ENCODE measurements around the gene MAGIX. TPM values are rescaled to one million over a fixed set of nuclear protein-coding genes. Genes with fewer than 3 reads are reported as not detected.

Gene MAGIX
- total RNA-seq, 1 experiment from 2014 or later: 1.2 TPM

- no peak for TF ChIP-seq PRDM15 (CRISPR knock-in tag; IDR thresholded peaks at IDR 0.05)
- no peak for TF ChIP-seq ZNF121 (CRISPR knock-in tag; IDR thresholded peaks at IDR 0.05)
- TF ChIP-seq GTF2I (CRISPR knock-in tag; conservative IDR thresholded peaks at IDR 0.05): no peak
- TF ChIP-seq NFE2L1 (CRISPR knock-in tag; IDR thresholded peaks at IDR 0.05): no peak
- TF ChIP-seq HMGXB4 (CRISPR knock-in tag; IDR thresholded peaks at IDR 0.05): no peak
- TF ChIP-seq SMAD4 (CRISPR knock-in tag; IDR thresholded peaks at IDR 0.05): no peak
- no peak for TF ChIP-seq E2F5 (CRISPR knock-in tag; IDR thresholded peaks at IDR 0.05)
These were observed 22.0 kb downstream of the MAGIX start (continued) for GRCh38 chrX:49184294-49185281.

- no peak for ATAC-seq
- Mint-ChIP-seq H3K27ac (peak within 1 kb of the TSS; percentile 95), H3K27me3 (ENCODE audit: low read depth) (no peaks in the 10 kb centered on the region; the same call in 1 of the 2 replicates), H3K9me3 (no peaks in the 10 kb centered on the region), H3K4me1 (peaks cover 22% of the 10 kb centered on the region), H3K4me3 (peak within 1 kb of the TSS; percentile 77), H3K36me3 (peaks cover 7% of the 10 kb centered on the region)
- ChIA-PET POLR2A (interaction anchor here (0.6 to 0.9 kb wide), 2 partner anchors 24 to 55 kb away, joined by 3 to 6 read pairs; no protein-coding TSS in a partner anchor), CTCF (interaction anchor here (0.6 to 1.0 kb wide), 3 partner anchors 20 to 77 kb away, joined by 4 to 6 read pairs (median 6); no protein-coding TSS in a partner anchor)
- peak; percentile 82 for DNase-seq (ENCODE audit: low spot score)
- TF ChIP-seq ZNF219 (CRISPR knock-in tag; IDR thresholded peaks at IDR 0.05; ENCODE audit: borderline replicate concordance): no peak
- TF ChIP-seq PRDM15 (CRISPR knock-in tag; IDR thresholded peaks at IDR 0.05): no peak
- TF ChIP-seq JAZF1 (CRISPR knock-in tag; IDR thresholded peaks at IDR 0.05): no peak
- peak; percentile 75; the same call in 1 of the 2 replicates for TF ChIP-seq FOXP1 (CRISPR knock-in tag; IDR thresholded peaks at IDR 0.05; ENCODE audit: borderline replicate concordance)
- TF ChIP-seq TP53 (CRISPR knock-in tag; IDR thresholded peaks at IDR 0.05): no peak
- TF ChIP-seq CBFB (CRISPR knock-in tag; IDR thresholded peaks at IDR 0.05; ENCODE audit: low read depth): no peak
- no peak for TF ChIP-seq SMAD4 (CRISPR knock-in tag; IDR thresholded peaks at IDR 0.05)
- no peak for TF ChIP-seq MXD4 (CRISPR knock-in tag; IDR thresholded peaks at IDR 0.05; ENCODE audit: borderline replicate concordance)
- no peak for TF ChIP-seq CREM (CRISPR knock-in tag; IDR thresholded peaks at IDR 0.05)
- TF ChIP-seq ATF6 (CRISPR knock-in tag; IDR thresholded peaks at IDR 0.05): no peak
These were observed 23.8 kb downstream of the MAGIX start, which contains the start of gene PRICKLE3 for GRCh38 chrX:49186125-49187027. Gene PRICKLE3, minus strand, starts transcription at chrX:49186373. Its CDS starts 76 bp downstream, at chrX:49186297.
